GM12891 (cell line): Measurements from ENCODE around the gene MED20.
"Not testable (repeated sequence)": the region's sequence is repeated elsewhere in the genome, so short reads cannot be mapped to it uniquely, and the experiment has no call there.

Experiments used
- POLR2A ChIP-seq: IDR thresholded peaks from 2 replicates; pipeline ENCODE4 v1.6.1; 2011; ENCODE audit warnings: low read depth, low read length, control low read depth
- POLR2AphosphoS5 ChIP-seq: IDR thresholded peaks from 2 replicates; pipeline ENCODE4 v1.6.1; 2011; ENCODE audit warnings: low read depth, low read length, control low read depth
- TAF1 ChIP-seq: IDR thresholded peaks from 2 replicates; pipeline ENCODE4 v1.6.1; 2011; ENCODE audit warnings: low read depth, low read length, control low read depth

- TF ChIP-seq TAF1, POLR2A, POLR2AphosphoS5: not testable (repeated sequence)
Observed at GRCh38 chr6:41942882-41943281, 21.9 kb upstream of the MED20 start.
